ENCODE results near the gene BIRC7.
A peak's percentile ranks its signal among the peaks of the same experiment; 100 is the strongest.
"Not testable (repeated sequence)": the region's sequence is repeated elsewhere in the genome, so short reads cannot be mapped to it uniquely, and the experiment has no call there.

Gene BIRC7

GRCh38 chr20:63208346-63208909 lies 27.3 kb upstream of the BIRC7 start:
- DNase-seq: no peak

- no peak for DNase-seq
Measured at GRCh38 chr20:63210011-63210605, 25.6 kb upstream of the BIRC7 start.

- no peak for DNase-seq
Measured at GRCh38 chr20:63212393-63212730, 23.3 kb upstream of the BIRC7 start.

- no peak for DNase-seq
Measured at GRCh38 chr20:63212792-63213191, 22.9 kb upstream of the BIRC7 start.

GRCh38 chr20:63214514-63214913 lies 21.2 kb upstream of the BIRC7 start:
- no peak for DNase-seq

GRCh38 chr20:63215101-63216040 lies 20.3 kb upstream of the BIRC7 start:
- no peak for DNase-seq

GRCh38 chr20:63216041-63216848 lies 19.5 kb upstream of the BIRC7 start, which contains the start of gene YTHDF1:
YTHDF1 (minus strand) TSS chr20:63216131; CDS start chr20:63215892, 239 bp downstream.
- DNase-seq: peak; percentile 95

GRCh38 chr20:63216849-63217471 lies 18.7 kb upstream of the BIRC7 start:
- no peak for DNase-seq

- no peak for DNase-seq
Measured at GRCh38 chr20:63217706-63218105, 18.0 kb upstream of the BIRC7 start.

GRCh38 chr20:63218701-63219446 lies 16.8 kb upstream of the BIRC7 start:
- DNase-seq: no peak

- no peak for DNase-seq
Measured at GRCh38 chr20:63219447-63219821, 16.3 kb upstream of the BIRC7 start.

GRCh38 chr20:63219866-63220521 lies 15.7 kb upstream of the BIRC7 start:
- DNase-seq: no peak

- no peak for DNase-seq
Measured at GRCh38 chr20:63220696-63221399, 14.9 kb upstream of the BIRC7 start.

GRCh38 chr20:63221400-63222053 lies 14.2 kb upstream of the BIRC7 start:
- DNase-seq: not testable (repeated sequence)

- no peak for DNase-seq
Measured at GRCh38 chr20:63222541-63222940, 13.2 kb upstream of the BIRC7 start.

- DNase-seq: peak; percentile 42
Measured at GRCh38 chr20:63223121-63223825, 12.4 kb upstream of the BIRC7 start.

- DNase-seq: no peak
Measured at GRCh38 chr20:63223826-63224207, 11.9 kb upstream of the BIRC7 start.

- DNase-seq: no peak
Measured at GRCh38 chr20:63224412-63225081, 11.2 kb upstream of the BIRC7 start.

GRCh38 chr20:63225082-63225454 lies 10.6 kb upstream of the BIRC7 start:
- DNase-seq: no peak
